ENCODE results near the gene GSTA4. TPM values are rescaled to one million over a fixed set of nuclear protein-coding genes. Genes with fewer than 3 reads are reported as not detected.

The GSTA4 gene
- total and polyA plus RNA-seq, 2 of the 13 experiments (the other 11 are each of a cell fraction or from before 2014, with no cell fraction given), result 34.1 to 53.6 TPM

DNA sequence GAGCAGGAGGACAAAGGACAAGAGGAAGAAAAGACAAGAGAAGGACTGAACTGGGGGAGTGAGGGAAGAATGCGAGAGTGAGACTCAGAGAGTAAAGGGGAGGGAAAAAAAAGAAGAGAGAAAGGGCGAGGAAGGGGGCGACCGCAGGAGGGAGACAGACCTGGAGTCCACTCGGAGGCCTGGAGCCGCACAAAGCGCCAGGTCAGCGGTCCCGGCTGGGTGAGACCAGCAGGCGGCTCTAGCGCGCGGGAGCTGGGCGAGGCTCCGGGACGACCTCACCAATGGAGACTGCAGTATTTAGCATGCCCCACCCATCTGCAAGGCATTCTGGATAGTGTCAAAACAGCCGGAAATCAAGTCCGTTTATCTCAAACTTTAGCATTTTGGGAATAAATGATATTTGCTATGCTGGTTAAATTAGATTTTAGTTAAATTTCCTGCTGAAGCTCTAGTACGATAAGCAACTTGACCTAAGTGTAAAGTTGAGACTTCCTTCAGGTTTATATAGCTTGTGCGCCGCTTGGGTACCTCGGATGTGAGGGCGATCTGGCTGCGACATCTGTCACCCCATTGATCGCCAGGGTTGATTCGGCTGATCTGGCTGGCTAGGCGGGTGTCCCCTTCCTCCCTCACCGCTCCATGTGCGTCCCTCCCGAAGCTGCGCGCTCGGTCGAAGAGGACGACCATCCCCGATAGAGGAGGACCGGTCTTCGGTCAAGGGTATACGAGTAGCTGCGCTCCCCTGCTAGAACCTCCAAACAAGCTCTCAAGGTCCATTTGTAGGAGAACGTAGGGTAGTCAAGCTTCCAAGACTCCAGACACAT, at the start of gene GSTA4 (continued):
- TF ChIP-seq HNRNPK (IDR thresholded peaks at IDR 0.05; ENCODE audit: low read depth, low read length, poor library complexity, severe bottlenecking) (peak; percentile 89), ZSCAN21 (CRISPR knock-in tag; IDR thresholded peaks at IDR 0.05; ENCODE audit: borderline replicate concordance) (peak; percentile 87; the same call in 1 of the 2 replicates), EP300 (IDR thresholded peaks at IDR 0.05; ENCODE audit: low read depth in 2 of 2, low read length in 2 of 2) (peak in 1 of 2 experiments; percentile 1; a peak in 1 of 4 replicates), EP300 (CRISPR knock-in tag; IDR thresholded peaks at IDR 0.05; ENCODE audit: borderline replicate concordance) (peak; percentile 38), FLYWCH1 (CRISPR knock-in tag; IDR thresholded peaks at IDR 0.05) (peak; percentile 50; the same call in 1 of the 2 replicates), SUZ12 (IDR thresholded peaks at IDR 0.05; ENCODE audit: low read depth, low read length) (peak; percentile 64), ZC3H4 (CRISPR knock-in tag; IDR thresholded peaks at IDR 0.05; ENCODE audit: borderline replicate concordance) (0 out of 2 replicates have a peak, but pooled peaks have one; percentile 53), STAG1 (CRISPR knock-in tag; IDR thresholded peaks at IDR 0.05) (peak; percentile 71), DNMT1 (CRISPR knock-in tag; IDR thresholded peaks at IDR 0.05) (peak; percentile 39; the same call in 1 of the 2 replicates), IRF2 (CRISPR knock-in tag; IDR thresholded peaks at IDR 0.05) (peak; percentile 82), ZSCAN25 (CRISPR knock-in tag; IDR thresholded peaks at IDR 0.05) (peak; percentile 63; the same call in 1 of the 2 replicates), DNMT3B (CRISPR knock-in tag; conservative IDR thresholded peaks at IDR 0.05) (0 out of 2 replicates have a peak, but pooled peaks have one; percentile 37), RELA (CRISPR knock-in tag; IDR thresholded peaks at IDR 0.05) (0 out of 2 replicates have a peak, but pooled peaks have one; percentile 17), THYN1 (CRISPR knock-in tag; IDR thresholded peaks at IDR 0.05; ENCODE audit: borderline replicate concordance, low read depth) (peak; percentile 77; the same call in 1 of the 2 replicates)
- TF ChIP-seq, protein P1, sequence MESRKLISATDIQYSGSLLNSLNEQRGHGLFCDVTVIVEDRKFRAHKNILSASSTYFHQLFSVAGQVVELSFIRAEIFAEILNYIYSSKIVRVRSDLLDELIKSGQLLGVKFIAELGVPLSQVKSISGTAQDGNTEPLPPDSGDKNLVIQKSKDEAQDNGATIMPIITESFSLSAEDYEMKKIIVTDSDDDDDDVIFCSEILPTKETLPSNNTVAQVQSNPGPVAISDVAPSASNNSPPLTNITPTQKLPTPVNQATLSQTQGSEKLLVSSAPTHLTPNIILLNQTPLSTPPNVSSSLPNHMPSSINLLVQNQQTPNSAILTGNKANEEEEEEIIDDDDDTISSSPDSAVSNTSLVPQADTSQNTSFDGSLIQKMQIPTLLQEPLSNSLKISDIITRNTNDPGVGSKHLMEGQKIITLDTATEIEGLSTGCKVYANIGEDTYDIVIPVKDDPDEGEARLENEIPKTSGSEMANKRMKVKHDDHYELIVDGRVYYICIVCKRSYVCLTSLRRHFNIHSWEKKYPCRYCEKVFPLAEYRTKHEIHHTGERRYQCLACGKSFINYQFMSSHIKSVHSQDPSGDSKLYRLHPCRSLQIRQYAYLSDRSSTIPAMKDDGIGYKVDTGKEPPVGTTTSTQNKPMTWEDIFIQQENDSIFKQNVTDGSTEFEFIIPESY (CRISPR knock-in tag; IDR thresholded peaks at IDR 0.05), result peak; percentile 43; the same call in 1 of the 2 replicates
- TF ChIP-seq, protein P2, sequence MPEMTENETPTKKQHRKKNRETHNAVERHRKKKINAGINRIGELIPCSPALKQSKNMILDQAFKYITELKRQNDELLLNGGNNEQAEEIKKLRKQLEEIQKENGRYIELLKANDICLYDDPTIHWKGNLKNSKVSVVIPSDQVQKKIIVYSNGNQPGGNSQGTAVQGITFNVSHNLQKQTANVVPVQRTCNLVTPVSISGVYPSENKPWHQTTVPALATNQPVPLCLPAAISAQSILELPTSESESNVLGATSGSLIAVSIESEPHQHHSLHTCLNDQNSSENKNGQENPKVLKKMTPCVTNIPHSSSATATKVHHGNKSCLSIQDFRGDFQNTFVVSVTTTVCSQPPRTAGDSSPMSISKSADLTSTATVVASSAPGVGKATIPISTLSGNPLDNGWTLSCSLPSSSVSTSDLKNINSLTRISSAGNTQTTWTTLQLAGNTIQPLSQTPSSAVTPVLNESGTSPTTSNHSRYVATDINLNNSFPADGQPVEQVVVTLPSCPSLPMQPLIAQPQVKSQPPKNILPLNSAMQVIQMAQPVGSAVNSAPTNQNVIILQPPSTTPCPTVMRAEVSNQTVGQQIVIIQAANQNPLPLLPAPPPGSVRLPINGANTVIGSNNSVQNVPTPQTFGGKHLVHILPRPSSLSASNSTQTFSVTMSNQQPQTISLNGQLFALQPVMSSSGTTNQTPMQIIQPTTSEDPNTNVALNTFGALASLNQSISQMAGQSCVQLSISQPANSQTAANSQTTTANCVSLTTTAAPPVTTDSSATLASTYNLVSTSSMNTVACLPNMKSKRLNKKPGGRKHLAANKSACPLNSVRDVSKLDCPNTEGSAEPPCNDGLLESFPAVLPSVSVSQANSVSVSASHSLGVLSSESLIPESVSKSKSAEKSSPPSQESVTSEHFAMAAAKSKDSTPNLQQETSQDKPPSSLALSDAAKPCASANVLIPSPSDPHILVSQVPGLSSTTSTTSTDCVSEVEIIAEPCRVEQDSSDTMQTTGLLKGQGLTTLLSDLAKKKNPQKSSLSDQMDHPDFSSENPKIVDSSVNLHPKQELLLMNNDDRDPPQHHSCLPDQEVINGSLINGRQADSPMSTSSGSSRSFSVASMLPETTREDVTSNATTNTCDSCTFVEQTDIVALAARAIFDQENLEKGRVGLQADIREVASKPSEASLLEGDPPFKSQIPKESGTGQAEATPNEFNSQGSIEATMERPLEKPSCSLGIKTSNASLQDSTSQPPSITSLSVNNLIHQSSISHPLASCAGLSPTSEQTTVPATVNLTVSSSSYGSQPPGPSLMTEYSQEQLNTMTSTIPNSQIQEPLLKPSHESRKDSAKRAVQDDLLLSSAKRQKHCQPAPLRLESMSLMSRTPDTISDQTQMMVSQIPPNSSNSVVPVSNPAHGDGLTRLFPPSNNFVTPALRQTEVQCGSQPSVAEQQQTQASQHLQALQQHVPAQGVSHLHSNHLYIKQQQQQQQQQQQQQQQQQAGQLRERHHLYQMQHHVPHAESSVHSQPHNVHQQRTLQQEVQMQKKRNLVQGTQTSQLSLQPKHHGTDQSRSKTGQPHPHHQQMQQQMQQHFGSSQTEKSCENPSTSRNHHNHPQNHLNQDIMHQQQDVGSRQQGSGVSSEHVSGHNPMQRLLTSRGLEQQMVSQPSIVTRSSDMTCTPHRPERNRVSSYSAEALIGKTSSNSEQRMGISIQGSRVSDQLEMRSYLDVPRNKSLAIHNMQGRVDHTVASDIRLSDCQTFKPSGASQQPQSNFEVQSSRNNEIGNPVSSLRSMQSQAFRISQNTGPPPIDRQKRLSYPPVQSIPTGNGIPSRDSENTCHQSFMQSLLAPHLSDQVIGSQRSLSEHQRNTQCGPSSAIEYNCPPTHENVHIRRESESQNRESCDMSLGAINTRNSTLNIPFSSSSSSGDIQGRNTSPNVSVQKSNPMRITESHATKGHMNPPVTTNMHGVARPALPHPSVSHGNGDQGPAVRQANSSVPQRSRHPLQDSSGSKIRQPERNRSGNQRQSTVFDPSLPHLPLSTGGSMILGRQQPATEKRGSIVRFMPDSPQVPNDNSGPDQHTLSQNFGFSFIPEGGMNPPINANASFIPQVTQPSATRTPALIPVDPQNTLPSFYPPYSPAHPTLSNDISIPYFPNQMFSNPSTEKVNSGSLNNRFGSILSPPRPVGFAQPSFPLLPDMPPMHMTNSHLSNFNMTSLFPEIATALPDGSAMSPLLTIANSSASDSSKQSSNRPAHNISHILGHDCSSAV (CRISPR knock-in tag; IDR thresholded peaks at IDR 0.05; ENCODE audit: borderline replicate concordance), result 0 out of 2 replicates have a peak, but pooled peaks have one; percentile 26
- TF ChIP-seq, protein P3, sequence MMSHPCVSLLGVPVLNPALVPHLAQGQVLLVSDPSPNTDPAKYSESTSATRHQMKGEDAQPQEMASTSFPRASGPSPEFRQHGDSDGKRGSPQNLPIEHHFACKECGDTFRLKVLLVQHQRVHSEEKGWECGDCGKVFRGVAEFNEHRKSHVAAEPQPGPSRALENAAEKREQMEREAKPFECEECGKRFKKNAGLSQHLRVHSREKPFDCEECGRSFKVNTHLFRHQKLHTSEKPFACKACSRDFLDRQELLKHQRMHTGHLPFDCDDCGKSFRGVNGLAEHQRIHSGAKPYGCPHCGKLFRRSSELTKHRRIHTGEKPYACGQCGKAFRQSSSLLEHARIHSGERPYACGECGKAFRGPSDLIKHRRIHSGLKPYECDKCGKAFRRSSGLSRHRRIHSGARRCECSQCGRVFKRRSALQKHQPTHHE (CRISPR knock-in tag; IDR thresholded peaks at IDR 0.05; ENCODE audit: borderline replicate concordance), result peak; percentile 54; the same call in 1 of the 2 replicates
